ENCODE measurements around the gene GAB2. TPM values are rescaled to one million over a fixed set of nuclear protein-coding genes. Genes with fewer than 3 reads are reported as not detected.

GAB2 gene
- polyA plus RNA-seq, 1 experiment: 8.7 TPM

GRCh38 chr11:78374917-78375316 lies 42.7 kb downstream of the GAB2 start:
- Histone ChIP-seq H3K27me3 (ENCODE audit: control insufficient read depth, insufficient read depth, low read length) (no peaks in the 10 kb centered on the region), H3K27ac (ENCODE audit: low read depth, low read length) (no peak overlapping the region), H3K9me3 (ENCODE audit: control insufficient read depth, insufficient read depth, low read length) (peaks cover 3% of the 10 kb centered on the region; the same call in 1 of the 2 replicates), H3K4me3 (ENCODE audit: low read depth, low read length) (no peak overlapping the region)
- POLR2A ChIA-PET: no interaction called here
- TF ChIP-seq CTCF (IDR thresholded peaks at IDR 0.05; ENCODE audit: low read depth, low read length): no peak
- CTCF ChIA-PET: no interaction called here
- DNase-seq (ENCODE audit: low read depth, low spot score): no peak

- no peak for DNase-seq (ENCODE audit: low read depth, low spot score)
- Histone ChIP-seq H3K9me3 (ENCODE audit: control insufficient read depth, insufficient read depth, low read length) (peaks cover 3% of the 10 kb centered on the region; the same call in 1 of the 2 replicates), H3K27me3 (ENCODE audit: control insufficient read depth, insufficient read depth, low read length) (no peaks in the 10 kb centered on the region), H3K27ac (ENCODE audit: low read depth, low read length) (no peak overlapping the region), H3K4me3 (ENCODE audit: low read depth, low read length) (no peak overlapping the region)
- ChIA-PET CTCF (no interaction called here), POLR2A (no interaction called here)
- no peak for TF ChIP-seq CTCF (IDR thresholded peaks at IDR 0.05; ENCODE audit: low read depth, low read length)
Measured at GRCh38 chr11:78373689-78374088, 43.9 kb downstream of the GAB2 start.

- DNase-seq (ENCODE audit: low read depth, low spot score): no peak
- CTCF ChIA-PET: no interaction called here
- Histone ChIP-seq H3K9me3 (ENCODE audit: control insufficient read depth, insufficient read depth, low read length) (peaks cover 3% of the 10 kb centered on the region; the same call in 1 of the 2 replicates), H3K4me3 (ENCODE audit: low read depth, low read length) (no peak overlapping the region), H3K27me3 (ENCODE audit: control insufficient read depth, insufficient read depth, low read length) (no peaks in the 10 kb centered on the region), H3K27ac (ENCODE audit: low read depth, low read length) (no peak overlapping the region)
- TF ChIP-seq CTCF (IDR thresholded peaks at IDR 0.05; ENCODE audit: low read depth, low read length): no peak
- POLR2A ChIA-PET: no interaction called here
Measured at GRCh38 chr11:78372114-78372768, 45.4 kb downstream of the GAB2 start.

GRCh38 chr11:78371221-78371891 lies 46.3 kb downstream of the GAB2 start:
- CTCF ChIA-PET: no interaction called here
- POLR2A ChIA-PET: interaction anchor here (0.6 kb wide), 1 partner anchor 61 kb away, joined by 4 read pairs; no protein-coding TSS in a partner anchor
- H3K27me3 ChIP-seq (ENCODE audit: control insufficient read depth, insufficient read depth, low read length): no peaks in the 10 kb centered on the region
- H3K27ac ChIP-seq (ENCODE audit: low read depth, low read length): no peak overlapping the region
- H3K9me3 ChIP-seq (ENCODE audit: control insufficient read depth, insufficient read depth, low read length): no peaks in the 10 kb centered on the region
- no peak for TF ChIP-seq CTCF (IDR thresholded peaks at IDR 0.05; ENCODE audit: low read depth, low read length)
- no peak for DNase-seq (ENCODE audit: low read depth, low spot score)
- no peak overlapping the region for H3K4me3 ChIP-seq (ENCODE audit: low read depth, low read length)

All from AG04450 (cell line).